A673 (cell line): ENCODE measurements around the gene AHDC1.

ENCODE experiments used
- EZH2 ChIP-seq: fragments of 200-600 bp; sonication (generic); IDR thresholded peaks from 2 replicates; pipeline ENCODE4 v1.6.1; 2017; ENCODE audit warnings: borderline replicate concordance, low read depth, mild to moderate bottlenecking, mixed read lengths, antibody characterized with exemption, low read length; ENCODE audit not compliant: poor library complexity, severe bottlenecking
- TF ChIP-seq, protein P1 (sequence below): fragments of 300-800, 200-600 bp; sonication (generic); conservative IDR thresholded peaks from 2 replicates; pipeline ENCODE4 v1.5.1; 2017; ENCODE audit warnings: low read depth, mild to moderate bottlenecking, antibody characterized with exemption, low read length, moderate library complexity, mixed read lengths

DNA sequence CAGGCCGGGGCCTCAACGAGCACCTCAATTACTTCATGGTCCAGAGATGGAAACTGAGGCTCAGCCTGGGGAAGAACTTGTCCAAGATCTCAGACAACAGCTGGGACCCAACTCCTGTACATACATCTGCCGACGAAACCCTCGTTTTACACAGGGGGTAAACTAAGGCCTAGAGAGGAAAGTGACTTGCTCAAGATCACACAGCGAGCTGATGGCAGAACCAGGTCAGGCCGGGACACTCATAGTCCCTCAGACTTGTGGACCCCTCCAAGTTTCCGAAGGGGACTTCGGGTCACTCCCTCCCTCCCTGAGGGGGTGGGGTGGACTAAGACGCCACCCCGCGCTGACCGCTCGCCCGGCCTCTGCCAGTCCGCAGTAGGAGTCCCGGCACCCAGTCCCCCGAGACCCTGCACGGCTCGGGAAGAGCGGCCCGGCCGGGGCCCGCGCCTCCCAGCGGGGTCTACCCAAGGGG is 114.4 kb downstream of the AHDC1 start:
- TF ChIP-seq, protein P1, sequence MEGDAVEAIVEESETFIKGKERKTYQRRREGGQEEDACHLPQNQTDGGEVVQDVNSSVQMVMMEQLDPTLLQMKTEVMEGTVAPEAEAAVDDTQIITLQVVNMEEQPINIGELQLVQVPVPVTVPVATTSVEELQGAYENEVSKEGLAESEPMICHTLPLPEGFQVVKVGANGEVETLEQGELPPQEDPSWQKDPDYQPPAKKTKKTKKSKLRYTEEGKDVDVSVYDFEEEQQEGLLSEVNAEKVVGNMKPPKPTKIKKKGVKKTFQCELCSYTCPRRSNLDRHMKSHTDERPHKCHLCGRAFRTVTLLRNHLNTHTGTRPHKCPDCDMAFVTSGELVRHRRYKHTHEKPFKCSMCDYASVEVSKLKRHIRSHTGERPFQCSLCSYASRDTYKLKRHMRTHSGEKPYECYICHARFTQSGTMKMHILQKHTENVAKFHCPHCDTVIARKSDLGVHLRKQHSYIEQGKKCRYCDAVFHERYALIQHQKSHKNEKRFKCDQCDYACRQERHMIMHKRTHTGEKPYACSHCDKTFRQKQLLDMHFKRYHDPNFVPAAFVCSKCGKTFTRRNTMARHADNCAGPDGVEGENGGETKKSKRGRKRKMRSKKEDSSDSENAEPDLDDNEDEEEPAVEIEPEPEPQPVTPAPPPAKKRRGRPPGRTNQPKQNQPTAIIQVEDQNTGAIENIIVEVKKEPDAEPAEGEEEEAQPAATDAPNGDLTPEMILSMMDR = no peak
- no peak for TF ChIP-seq EZH2
